ENCODE data around the gene PRR9.

GRCh38 chr1:153245466-153245865 lies 28.1 kb downstream of the PRR9 start:
- TF ChIP-seq CTCF (IDR thresholded peaks at IDR 0.05), result no peak
- no peak for TF ChIP-seq EZH2 (IDR thresholded peaks at IDR 0.05)
- no peak for TF ChIP-seq EZH2phosphoT487 (IDR thresholded peaks at IDR 0.05)
